Fibroblast of the aortic adventitia (primary cell): Measurements from ENCODE around the gene MOB2. TPM values are rescaled to one million over a fixed set of nuclear protein-coding genes. Genes with fewer than 3 reads are reported as not detected.

Experiments used
- DNase-seq: peaks from one replicate; pipeline ENCODE4 v3.0.0-alpha.2; 2010; ENCODE audit warnings: low read depth
- H3K4me3 ChIP-seq: 2 replicates; pipeline ENCODE4 v1.5.1; 2011; ENCODE audit warnings: low read depth, mild to moderate bottlenecking, control low read depth, low read length, moderate library complexity
- total RNA-seq: library from RNA; depleted of rRNA; stranded (reverse); fragments of >200 nt; gene quantifications from 2 replicates; pipeline ENCODE4 v1.2.3, GENCODE V29; 2012; ENCODE audit warnings: low replicate concordance
- TF ChIP-seq, protein P1 (sequence below): IDR thresholded peaks from 2 replicates; pipeline ENCODE4 v1.5.1; 2011; ENCODE audit warnings: mild to moderate bottlenecking, low read length, control low read depth, inconsistent platforms; ENCODE audit not compliant: insufficient read depth

The MOB2 gene
- total RNA-seq, 1 donor: 13.9 TPM

DNA sequence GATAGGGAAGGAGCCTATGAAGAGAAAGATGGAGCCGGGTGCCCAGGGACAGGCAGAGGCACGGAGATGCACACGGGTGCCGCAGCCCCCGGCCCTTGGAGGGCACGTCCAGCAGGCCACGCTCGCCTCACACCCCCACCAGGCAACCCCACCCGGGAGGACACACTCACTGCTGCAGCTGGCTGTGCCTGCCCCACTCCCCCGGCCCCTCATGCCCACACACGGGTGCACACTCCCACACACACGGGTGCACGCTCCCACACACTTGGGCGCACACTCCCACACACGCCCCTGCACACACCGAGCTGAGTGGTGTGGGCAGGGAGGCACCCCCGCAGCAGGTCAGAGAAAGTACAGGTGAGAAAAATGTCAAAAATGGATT lies 1.1 kb downstream of the MOB2 start:
- no peak for DNase-seq
- TF ChIP-seq, protein P1, sequence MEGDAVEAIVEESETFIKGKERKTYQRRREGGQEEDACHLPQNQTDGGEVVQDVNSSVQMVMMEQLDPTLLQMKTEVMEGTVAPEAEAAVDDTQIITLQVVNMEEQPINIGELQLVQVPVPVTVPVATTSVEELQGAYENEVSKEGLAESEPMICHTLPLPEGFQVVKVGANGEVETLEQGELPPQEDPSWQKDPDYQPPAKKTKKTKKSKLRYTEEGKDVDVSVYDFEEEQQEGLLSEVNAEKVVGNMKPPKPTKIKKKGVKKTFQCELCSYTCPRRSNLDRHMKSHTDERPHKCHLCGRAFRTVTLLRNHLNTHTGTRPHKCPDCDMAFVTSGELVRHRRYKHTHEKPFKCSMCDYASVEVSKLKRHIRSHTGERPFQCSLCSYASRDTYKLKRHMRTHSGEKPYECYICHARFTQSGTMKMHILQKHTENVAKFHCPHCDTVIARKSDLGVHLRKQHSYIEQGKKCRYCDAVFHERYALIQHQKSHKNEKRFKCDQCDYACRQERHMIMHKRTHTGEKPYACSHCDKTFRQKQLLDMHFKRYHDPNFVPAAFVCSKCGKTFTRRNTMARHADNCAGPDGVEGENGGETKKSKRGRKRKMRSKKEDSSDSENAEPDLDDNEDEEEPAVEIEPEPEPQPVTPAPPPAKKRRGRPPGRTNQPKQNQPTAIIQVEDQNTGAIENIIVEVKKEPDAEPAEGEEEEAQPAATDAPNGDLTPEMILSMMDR: no peak
- H3K4me3 ChIP-seq: no peak overlapping the region

DNA sequence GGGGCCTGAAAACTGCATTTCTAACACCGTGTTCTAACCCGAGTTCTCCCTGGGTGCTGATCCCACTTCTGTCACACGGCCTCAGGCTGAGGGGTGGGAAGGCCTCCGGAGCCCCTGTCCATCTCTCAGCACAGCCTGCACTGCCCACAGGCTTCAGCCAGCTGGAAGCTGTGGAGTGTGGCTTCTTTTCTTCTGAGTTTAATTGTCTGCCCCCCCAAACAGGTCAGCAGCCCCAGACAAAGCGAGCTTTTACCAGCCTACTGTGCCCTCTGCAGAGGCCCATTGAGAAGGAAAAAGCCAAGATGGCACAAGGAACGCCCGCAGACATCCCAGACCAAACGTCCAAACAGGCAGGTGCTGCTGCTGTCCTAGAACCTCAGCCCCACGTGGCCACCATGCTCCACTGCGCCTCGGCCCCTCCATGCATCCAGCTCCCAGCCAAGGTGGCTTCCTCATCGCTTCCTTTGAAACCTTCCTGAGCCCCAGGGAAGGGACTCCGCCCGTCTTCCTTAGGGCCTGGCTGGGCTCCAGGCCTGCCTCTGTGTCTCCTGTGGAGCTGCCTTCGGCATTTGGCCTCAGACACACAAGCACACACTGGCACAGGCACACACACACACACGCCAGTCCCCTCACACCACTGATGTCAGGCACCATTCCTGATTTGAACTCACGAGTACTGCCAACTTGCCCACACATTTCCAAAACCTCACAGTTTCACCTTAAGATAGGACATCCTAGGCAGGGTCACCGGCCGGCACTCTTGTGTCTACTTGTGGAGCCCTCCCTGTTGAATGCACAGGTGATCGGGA lies 1.7 kb downstream of the MOB2 start:
- TF ChIP-seq, protein P1: no peak
- no peak overlapping the region for H3K4me3 ChIP-seq
- DNase-seq: no peak

DNA sequence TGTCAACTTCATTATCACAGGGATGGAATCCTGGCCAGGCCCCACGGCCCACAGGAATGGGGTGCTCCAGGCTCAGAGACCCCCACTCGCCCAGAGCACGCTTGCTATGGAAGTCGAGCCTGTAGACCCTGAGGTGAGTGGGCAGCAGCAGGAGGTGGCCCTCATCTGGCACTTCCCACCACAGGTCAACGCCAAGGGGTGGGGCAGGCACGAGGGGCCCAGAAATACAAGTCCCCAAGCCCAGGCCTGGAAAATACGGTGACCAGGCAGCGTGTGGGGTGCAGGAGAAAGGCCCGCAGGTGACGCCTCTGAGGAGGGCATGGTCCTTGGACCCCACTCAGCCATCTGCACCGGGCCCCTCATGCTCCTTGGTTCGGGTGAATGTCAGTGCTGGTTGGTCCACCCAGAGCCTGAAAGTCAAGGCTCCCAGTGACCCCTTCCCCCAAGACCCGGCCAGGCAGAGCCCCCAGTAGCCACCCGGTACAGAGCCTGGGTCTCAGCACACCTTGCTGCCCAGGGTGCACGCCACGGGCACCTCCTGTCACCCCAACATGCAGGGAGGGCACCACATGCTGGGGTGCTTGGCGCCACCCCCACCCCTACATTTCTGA lies 2.4 kb downstream of the MOB2 start:
- TF ChIP-seq, protein P1: no peak
- DNase-seq: no peak
- H3K4me3 ChIP-seq: no peak overlapping the region

DNA sequence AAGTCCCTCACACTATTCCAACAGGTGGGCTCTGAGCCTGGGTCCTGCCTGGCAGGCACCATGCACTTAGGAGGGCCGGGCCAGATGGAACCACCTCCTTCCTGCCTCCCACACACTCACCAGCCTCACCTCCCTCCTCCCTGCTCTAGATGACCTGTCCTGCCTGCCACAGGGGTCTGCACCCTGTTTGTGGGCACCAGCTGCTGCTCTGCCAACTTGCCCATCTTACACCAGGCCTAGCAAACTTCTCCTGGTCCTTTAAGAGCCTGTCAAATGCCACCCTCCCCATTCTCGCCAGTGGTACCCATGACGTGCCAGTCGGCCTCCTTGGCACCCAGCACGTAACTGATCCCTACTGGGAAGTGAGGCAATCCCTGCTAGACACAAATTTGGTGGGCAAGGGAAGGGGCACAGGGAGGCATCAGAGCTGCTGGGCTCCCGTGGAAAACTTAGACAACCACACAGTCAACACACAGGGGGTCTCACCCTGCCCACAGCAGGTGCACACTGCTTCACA lies 3.1 kb downstream of the MOB2 start:
- TF ChIP-seq, protein P1: no peak
- DNase-seq: no peak
- no peak overlapping the region for H3K4me3 ChIP-seq

DNA sequence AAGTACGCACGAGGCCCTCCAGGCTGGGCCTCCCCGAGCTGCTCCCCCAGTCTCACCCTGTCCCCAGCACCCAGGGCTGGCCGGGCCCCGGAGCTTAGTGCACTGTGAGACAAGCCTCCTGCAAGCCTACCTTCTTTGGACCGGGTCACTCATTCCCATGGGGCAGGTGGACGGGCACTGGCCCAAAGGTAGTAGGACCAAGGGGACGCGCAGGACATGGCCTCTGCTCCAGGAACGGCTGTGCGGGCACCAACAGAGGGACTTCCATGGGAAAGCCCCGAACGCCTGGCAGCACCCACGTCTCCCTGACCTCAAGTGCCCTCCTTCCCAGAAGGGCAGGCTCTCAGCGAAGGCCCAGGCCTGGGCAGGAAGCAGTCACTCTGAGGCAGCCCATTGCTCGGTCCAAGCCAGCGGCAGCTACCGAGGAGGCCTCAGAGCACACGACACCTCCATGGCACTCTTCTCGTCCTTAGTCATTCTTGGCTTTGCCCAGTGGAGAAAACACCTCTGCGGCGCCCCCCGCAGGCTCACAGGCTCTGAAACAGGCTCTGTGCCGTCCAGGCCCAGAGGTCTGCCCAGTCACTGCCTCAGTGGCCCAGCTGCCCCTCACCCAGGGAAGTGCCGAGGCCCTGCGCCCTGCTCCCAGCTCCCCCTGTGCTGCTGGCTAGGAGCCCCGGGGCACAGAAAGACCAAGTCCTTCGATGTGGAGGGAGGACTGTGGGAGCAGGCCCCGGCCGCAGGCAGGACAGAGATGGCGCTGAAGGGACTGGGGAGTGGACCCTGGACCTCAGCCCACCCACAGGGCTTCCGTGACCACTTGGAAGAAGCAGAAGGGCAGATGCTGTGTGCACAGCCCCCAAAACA lies 3.8 kb downstream of the MOB2 start:
- TF ChIP-seq, protein P1: no peak
- H3K4me3 ChIP-seq: no peak overlapping the region
- DNase-seq: no peak

DNA sequence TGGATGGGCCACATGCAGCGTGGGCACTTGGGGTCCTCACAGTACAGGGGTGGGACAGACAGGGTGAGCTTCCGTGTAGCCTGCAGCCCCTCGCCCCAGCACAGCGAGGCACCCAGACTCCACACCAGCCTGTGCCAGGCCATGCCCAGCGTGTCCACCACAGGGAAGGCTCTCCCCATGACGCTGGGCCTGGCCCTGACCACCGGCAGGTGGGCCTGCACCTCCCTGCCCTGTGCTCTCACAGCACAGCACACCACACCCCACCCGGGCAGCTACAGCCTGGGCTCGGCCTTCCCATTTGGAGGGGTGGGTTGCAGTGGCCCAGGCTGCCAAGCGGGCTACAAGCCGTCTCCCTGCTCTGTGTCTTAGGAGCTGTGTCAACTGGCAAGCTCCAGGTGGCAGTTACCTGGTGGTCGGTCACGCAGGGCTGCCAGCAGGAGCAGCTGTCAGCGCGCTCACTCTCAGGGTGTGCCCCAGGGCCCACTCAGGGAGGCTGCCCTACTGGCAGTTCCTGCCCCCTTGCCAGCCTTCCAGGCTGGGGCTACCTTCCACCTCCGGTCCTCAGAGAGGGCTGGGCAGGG lies 4.6 kb downstream of the MOB2 start:
- no peak for DNase-seq
- TF ChIP-seq, protein P1: no peak
- no peak overlapping the region for H3K4me3 ChIP-seq
